Peyer's patch (tissue), 4 donors: ENCODE data around the gene EPB41L3. TPM values are rescaled to one million over a fixed set of nuclear protein-coding genes. Genes with fewer than 3 reads are reported as not detected.
"Not testable (repeated sequence)": the region's sequence is repeated elsewhere in the genome, so short reads cannot be mapped to it uniquely, and the experiment has no call there.

Experiments
- DNase-seq, 3 donors: peaks; one replicate each; pipeline ENCODE4 v3.0.0-alpha.2; 2017 to 2019
- H3K27ac ChIP-seq, 4 donors: fragments of 200-600 bp; sonication (generic); one replicate each; pipeline ENCODE4 v1.5.1; 2016 to 2019
- H3K27me3 ChIP-seq, 2 donors: fragments of 200-600 bp; sonication (generic); one replicate each; pipeline ENCODE4 v1.5.1; 2019
- H3K36me3 ChIP-seq, 3 donors: fragments of 200-600 bp; sonication (generic); one replicate each; pipeline ENCODE4 v1.5.1; 2016 to 2019
- H3K4me1 ChIP-seq, 4 donors: fragments of 200-600 bp; sonication (generic); one replicate each; pipeline ENCODE4 v1.5.1; 2016 to 2019
- H3K4me3 ChIP-seq, 4 donors: fragments of 200-600 bp; sonication (generic); 1 replicate in 3 of 4; 2 replicates in 1 of 4; pipeline ENCODE4 v1.5.1; 2016 to 2019; ENCODE audit warnings: mild to moderate bottlenecking in 1 of 4
- H3K9me3 ChIP-seq, 4 donors: fragments of 200-600 bp; sonication (generic); one replicate each; pipeline ENCODE4 v1.5.1; 2016 to 2019; ENCODE audit warnings: mild to moderate bottlenecking in 1 of 4
- CTCF ChIP-seq, 6 experiments: fragments of 450-650 bp in 4 of 6; fragments of 200-600 bp in 2 of 6; sonication (generic) in 1 of 6; IDR thresholded peaks; one replicate each; pipeline ENCODE4 v1.5.1; 2017 to 2019; ENCODE audit warnings: antibody characterized with exemption in 6 of 6, mild to moderate bottlenecking in 3 of 6, moderate library complexity in 1 of 6
- POLR2A ChIP-seq, 2 donors: fragments of 450-650 bp; IDR thresholded peaks; one replicate each; pipeline ENCODE4 v1.5.1; 2017; ENCODE audit warnings: antibody characterized with exemption in 2 of 2, mild to moderate bottlenecking in 2 of 2, moderate library complexity in 2 of 2
- total RNA-seq, 4 donors: library from RNA; depleted of rRNA; stranded (reverse); fragments of >200 nt; gene quantifications; one replicate each; pipeline ENCODE4 v1.1.0, GENCODE V29; 2016

Gene EPB41L3
- total RNA-seq, 4 donors from 2014 or later = 234 to 251 (median 248) TPM

- H3K4me1 ChIP-seq = no peaks in the 10 kb centered on the region
- no peak overlapping the region for H3K27ac ChIP-seq
- H3K27me3 ChIP-seq = no peaks in the 10 kb centered on the region
- no peak overlapping the region for H3K4me3 ChIP-seq
- H3K9me3 ChIP-seq = no peaks in the 10 kb centered on the region
- H3K36me3 ChIP-seq = no peaks in the 10 kb centered on the region
- TF ChIP-seq POLR2A (IDR thresholded peaks at IDR 0.05) = no peak
- no peak for TF ChIP-seq CTCF (IDR thresholded peaks at IDR 0.05)
- DNase-seq = no peak
These were observed 38.3 kb upstream of the EPB41L3 start for GRCh38 chr18:5582076-5582475.

GRCh38 chr18:5574843-5575242 is 31.0 kb upstream of the EPB41L3 start:
- Histone ChIP-seq H3K27me3 (no peaks in the 10 kb centered on the region), H3K4me1 (no peaks in the 10 kb centered on the region), H3K9me3 (no peaks in the 10 kb centered on the region), H3K27ac (no peak overlapping the region), H3K36me3 (no peaks in the 10 kb centered on the region), H3K4me3 (no peak overlapping the region)
- TF ChIP-seq POLR2A (IDR thresholded peaks at IDR 0.05) (no peak), CTCF (IDR thresholded peaks at IDR 0.05) (no peak)
- no peak for DNase-seq

GRCh38 chr18:5571666-5572065 is 27.9 kb upstream of the EPB41L3 start:
- no peak for TF ChIP-seq CTCF (IDR thresholded peaks at IDR 0.05)
- TF ChIP-seq POLR2A (IDR thresholded peaks at IDR 0.05) = no peak
- Histone ChIP-seq H3K27me3 (no peaks in the 10 kb centered on the region), H3K9me3 (no peaks in the 10 kb centered on the region), H3K27ac (no peak overlapping the region), H3K36me3 (no peaks in the 10 kb centered on the region), H3K4me3 (no peak overlapping the region), H3K4me1 (no peaks in the 10 kb centered on the region)
- no peak for DNase-seq

- H3K9me3 ChIP-seq, H3K27ac ChIP-seq, H3K4me1 ChIP-seq, H3K4me3 ChIP-seq, H3K36me3 ChIP-seq, H3K27me3 ChIP-seq: not testable (repeated sequence)
- DNase-seq = peak in 1 of 3 donors; percentile 80
These were observed 26.8 kb upstream of the EPB41L3 start for GRCh38 chr18:5570613-5571012.

GRCh38 chr18:5568416-5568815 is 24.6 kb upstream of the EPB41L3 start:
- no peak for TF ChIP-seq POLR2A (IDR thresholded peaks at IDR 0.05)
- TF ChIP-seq CTCF (IDR thresholded peaks at IDR 0.05) = no peak

GRCh38 chr18:5558851-5559250 is 15.1 kb upstream of the EPB41L3 start:
- no peak for TF ChIP-seq POLR2A (IDR thresholded peaks at IDR 0.05)
- no peak for TF ChIP-seq CTCF (IDR thresholded peaks at IDR 0.05)
- H3K9me3 ChIP-seq = no peaks in the 10 kb centered on the region
- no peak for DNase-seq
- H3K27ac ChIP-seq = no peak overlapping the region
- H3K36me3 ChIP-seq = no peaks in the 10 kb centered on the region
- H3K27me3 ChIP-seq = no peaks in the 10 kb centered on the region
- no peak overlapping the region for H3K4me3 ChIP-seq
- H3K4me1 ChIP-seq = no peaks in the 10 kb centered on the region

More at GRCh38 chr18:5568416-5568815, 24.6 kb upstream of the EPB41L3 start:
- H3K4me3 ChIP-seq = no peak overlapping the region
- no peak for DNase-seq
- H3K9me3 ChIP-seq = no peaks in the 10 kb centered on the region
- H3K36me3 ChIP-seq = no peaks in the 10 kb centered on the region
- no peaks in the 10 kb centered on the region for H3K4me1 ChIP-seq
- H3K27me3 ChIP-seq = no peaks in the 10 kb centered on the region
- no peak overlapping the region for H3K27ac ChIP-seq
